Amniotic epithelial cell (primary cell): ENCODE data around the gene C20orf202.

Experiments used
- DNase-seq: peaks from one replicate; pipeline ENCODE4 v3.0.0-alpha.2; 2010; ENCODE audit warnings: low read depth

The C20orf202 gene

DNA sequence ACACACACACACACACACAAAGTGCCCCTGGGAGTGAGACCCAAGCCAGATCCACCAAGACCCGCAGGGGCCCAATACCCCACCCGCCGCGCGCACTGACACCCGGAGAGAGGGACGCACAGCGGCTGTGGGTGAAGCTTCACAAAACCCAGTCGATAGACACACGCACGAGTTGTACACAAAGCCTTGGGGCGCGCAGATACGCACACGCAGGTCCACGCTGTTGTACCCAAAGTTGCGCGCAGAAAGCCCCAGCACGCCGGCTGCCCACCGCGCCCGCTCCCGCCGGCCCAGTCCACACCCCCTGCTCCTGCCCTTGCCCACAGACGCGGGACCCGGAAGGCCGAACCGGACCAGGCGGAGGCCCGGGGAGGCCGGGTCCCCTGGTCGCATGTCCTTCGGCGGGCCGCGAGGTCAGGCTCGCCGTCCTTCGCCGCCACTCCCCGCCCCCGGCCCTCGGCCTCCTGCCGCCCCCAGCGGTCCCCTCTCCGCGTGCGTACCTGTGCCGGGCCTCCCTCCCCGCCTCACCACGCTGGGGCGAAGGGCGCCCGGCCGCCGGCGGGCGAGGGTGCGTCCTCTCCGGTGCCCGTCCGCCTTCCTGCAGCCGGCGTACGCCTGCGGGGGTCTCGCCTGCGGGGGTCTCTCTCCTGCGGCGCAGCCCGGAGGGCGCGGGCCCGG is 18.5 kb upstream of the C20orf202 start, which contains the start of gene TMEM74B:
Gene TMEM74B, minus strand, starts transcription at position 344 of the 678 bp plus-strand sequence. CDS start 1,180 bp downstream, outside the sequence.
- no peak for DNase-seq

DNA sequence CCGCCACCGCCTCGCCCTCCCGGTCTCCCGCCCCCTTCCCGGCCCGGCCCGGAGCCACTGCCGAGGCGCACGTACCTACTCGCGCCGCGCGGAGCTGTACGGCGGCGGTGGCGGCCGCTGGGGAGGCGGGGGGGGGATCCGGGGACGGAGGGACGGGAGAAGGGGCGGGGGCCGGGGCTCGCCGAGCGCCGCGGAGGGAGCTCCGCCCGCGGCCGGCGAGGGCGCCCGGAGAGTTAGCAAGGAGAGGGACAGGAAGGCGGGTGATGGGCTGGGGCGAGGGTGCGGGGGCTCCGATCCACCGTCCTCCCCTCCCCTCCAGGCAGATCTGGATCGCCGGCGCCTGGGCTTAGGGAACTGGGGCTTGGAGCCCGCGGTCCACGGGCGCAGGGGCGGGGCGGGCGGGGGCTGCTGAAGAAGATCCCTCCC is 17.9 kb upstream of the C20orf202 start:
- DNase-seq = no peak

DNA sequence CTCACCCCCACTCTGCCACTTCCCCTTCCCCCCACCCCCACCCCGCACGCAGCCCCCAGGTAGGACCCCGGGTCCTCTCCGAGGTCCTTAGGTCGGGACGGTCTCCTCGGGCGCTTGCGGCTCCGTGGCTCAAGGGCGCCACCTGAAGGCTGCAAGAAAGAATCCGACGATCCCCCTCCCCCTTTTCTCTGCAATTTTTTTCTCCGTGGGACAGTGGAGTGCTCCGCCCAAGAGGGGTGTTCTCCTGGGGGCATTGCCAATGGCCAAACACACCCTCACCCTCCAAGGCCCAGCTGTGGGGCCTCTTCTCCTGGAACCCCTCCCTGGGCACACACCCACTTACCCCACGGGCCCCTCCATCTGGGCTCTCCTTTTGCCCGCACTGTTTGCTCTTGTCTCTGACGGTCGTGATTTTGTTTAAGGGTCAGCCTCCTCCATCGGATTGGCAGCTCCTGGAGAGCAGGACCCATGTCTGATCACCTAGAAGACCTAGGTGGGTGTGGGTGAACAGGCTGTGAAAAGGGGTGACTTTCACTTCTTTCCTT is 17.4 kb upstream of the C20orf202 start:
- DNase-seq = peak; percentile 36

DNA sequence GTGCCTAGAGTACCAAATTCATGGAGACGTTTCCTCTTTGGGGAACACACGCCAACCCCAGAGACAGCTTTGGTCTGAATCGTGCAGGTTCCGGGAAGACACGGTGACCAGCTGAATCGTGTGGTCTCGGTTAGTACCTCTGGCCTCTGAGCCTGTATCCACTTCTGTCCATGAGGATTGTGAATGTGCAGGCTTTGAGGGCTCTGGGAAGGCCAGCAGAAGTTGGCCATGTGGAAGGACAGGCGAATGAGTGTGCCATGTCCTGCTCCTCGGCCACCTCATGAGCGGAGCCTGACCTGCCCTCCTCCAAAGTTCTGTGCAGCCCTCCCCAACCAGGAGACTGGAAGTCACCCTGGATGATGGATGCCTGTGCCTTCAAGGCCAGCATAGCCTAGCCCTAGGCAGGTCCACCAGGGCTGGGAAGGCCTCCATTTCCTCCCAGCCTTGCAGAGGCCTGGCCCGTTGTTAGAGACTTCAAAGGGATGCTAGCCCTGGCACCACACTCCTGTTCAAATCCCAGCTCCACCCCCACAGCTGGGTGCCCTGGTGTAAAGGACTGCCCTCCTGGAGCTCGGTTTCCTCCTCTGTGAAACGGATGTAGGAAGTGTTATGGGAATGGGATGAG is 16.8 kb upstream of the C20orf202 start:
- no peak for DNase-seq

DNA sequence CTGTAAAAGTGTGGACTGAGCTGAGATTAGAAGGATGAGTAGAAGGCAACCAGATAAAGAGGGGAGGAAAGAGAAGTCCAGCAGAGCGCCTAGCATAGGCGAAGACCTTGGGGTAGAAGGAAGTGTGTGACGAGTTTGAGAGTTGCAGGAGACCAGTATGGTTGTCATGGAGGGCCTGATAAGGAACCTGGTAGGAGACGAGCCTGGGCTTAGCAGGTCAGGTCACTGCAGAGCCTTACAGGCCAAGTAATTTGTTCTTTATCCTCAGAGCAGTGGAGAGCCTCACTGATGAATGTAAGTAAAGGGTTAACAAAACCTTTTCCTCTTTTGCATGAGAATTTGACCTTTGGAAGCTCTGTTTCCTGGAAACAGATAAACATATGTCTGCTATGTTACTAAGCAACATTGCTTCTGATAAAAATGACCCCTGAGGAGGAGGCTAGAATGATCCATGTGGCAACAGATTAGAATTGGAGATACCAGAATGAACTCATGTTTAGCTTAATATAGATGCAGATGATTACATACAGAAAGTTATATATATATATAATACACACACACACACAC is 15.6 kb upstream of the C20orf202 start:
- DNase-seq = peak; percentile 57

DNA sequence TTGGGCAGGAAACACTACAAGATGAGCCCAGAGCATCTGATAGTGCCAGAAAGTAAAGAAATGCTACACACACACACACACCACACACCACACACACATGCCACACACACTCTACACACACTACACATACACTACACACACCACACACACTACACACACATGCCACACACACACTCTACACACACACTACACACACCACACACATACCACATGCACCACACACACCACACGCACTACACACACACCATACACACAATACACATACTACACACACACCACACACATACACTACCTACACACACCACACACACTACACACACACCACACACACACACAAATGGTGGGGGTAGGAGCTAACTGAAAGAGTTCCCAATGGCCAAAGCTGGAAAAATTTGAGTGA is 14.9 kb upstream of the C20orf202 start:
- DNase-seq = no peak

DNA sequence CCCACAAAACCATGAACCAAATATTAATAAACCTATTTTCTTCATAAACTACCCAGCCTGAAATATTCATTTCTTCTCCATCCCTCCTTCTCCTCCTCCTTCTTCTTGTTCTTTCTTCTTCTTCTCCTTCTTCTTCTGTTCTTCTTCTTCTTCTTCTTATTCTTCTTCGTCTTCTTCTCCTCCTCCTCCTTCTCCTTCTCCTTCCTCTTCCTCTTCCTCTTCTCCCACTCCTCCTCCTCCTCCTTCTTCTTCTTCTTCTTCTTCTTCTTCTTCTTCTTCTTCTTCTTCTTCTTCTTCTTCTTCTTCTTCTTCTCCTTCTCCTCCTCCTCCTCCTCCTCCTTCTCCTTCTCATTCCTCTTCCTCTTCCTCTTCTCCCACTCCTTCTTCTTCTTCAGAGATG is 13.4 kb upstream of the C20orf202 start:
- DNase-seq = no peak

DNA sequence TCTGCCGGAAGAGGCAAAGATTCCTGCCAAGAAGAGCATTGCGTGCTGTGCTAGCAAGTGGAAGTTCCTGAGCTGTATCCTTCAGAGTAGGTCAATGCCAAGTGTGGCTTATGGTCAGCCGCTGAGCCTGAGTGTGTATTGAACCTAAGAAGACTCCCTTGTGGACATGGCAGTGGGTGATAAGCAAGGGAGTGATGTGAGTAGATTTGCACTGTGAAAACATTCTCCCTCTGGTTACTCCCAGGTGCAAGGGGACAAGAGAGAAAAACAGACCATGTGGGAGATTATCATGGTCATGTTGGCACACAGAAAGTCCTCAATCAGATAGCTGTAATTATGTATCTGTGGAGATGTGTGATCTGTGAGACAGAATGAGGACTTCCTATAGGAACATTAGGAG is 12.4 kb upstream of the C20orf202 start:
- DNase-seq = no peak

DNA sequence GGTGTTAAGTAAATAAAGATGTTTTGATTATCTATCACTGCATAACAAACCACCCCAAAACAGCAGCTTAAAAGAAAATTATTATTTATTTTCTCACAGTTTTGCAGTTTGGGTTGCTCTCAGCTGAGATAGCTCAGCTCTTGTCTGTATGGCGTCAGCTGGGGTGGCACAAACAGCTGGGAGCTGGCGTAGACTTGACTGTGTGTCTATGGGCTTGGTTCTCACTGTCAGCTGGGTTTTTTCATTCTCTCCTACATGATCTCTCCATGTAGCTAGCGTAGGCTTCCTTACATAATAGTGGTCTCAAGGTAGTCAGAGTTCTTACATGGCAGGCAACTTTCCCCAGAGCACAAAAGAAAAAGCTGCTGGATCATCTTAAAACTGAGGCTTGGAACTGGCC is 12.0 kb upstream of the C20orf202 start:
- no peak for DNase-seq

DNA sequence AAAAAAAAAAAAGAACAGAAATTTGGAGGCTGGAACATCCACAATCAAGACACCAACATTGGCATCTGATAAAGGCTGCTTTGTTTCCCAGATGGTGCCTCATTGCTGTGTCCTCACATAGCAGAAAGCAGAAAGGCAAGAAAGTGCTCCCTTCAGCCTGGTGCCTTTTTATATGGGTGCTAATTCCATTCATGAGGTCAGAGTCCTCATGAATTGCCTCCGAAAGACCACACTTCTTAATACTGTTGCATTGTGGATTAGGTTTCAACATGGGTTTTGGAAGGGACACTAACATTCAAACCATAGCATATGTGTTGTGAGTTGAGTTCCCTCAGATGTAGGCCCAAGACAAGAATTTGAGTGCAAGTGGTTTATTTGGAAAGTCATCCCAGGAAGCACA is 8.0 kb upstream of the C20orf202 start:
- no peak for DNase-seq

DNA sequence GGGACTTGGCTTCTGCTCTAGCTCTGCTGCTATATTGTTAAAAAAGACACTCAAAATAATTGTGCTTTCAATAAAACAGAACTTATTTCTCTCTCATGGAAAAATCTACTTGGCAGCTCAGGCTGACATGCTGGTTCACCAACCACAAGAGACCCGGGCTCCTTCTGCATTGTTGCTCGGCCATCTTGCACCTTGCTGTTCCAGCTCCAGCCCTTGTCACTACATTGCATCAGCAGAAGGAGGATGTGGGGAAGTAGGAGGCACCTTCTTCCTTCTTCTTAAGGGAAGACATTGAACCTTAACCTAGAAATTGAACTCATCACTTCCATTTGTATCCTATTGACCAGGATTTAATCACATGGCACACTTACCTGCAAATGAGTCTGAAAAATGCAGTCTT is 6.6 kb upstream of the C20orf202 start:
- no peak for DNase-seq

DNA sequence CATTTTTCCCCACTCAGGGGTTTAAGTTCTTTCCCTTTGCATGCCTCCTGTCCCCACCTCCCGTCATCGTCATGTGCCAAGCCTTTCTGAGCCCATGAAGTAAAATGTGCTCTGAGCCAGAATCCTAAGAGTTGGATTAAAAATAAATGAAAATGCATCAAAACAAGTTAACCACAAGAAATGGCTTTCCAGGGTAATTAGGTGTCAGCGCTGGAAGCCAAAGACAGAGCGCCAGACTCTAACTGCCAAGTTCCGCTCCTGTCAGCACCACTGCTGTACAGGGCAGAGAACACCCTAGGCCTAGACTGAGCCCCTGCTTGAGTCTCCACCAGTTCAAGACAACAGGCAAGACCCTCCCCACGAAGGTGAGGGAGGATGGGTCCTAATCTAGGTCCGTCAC is 5.5 kb upstream of the C20orf202 start:
- no peak for DNase-seq

DNA sequence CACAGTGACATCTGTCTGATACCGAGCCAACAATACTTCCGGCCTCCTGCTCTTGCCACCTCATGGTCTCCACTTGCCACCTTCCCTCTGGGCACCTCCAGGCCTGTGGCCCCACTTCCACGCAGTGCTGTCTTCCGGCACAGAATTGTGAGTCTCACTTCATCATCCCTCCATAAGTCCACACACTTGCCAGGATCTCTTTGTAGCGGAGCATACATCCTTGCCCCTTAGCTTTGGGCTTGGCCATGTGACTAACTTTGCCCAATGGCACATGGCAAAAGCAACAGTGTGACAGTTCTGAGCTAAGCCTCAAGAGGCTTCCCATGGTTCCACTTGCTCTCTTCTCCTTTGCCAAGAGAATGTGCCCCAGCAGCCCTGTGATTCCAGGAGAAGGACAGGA is 4.5 kb upstream of the C20orf202 start:
- no peak for DNase-seq

DNA sequence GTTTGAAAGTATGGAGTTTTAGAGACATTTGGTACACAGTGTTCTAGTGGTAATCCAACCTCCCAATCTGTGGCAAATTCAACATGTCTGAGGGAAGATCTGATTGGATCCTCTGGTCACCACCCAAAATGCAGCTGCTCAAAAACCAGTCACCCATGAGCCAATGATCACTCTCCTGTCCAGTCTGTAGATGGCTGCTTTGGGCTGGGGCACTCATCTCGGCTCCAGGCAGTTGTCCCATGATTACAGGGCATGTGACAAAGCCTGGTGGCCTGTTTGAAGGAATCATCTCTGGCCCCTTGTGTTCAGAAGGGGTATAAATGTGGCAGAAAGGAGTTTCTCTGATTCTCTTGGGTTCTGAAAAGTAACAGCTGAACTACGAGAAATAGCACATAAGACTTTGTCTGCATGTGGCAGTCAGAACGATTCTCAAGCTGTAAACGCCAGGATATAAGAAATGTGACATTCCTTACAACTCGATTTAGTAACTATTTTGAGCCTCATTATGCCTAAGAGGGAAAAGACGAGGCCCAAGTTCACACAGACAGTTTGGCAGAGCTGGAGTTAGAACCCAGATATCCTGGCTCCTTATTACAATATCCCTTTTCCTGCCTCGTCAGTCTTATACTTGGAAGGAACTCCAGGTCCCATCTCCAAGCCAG is 3.9 kb upstream of the C20orf202 start:
- no peak for DNase-seq

DNA sequence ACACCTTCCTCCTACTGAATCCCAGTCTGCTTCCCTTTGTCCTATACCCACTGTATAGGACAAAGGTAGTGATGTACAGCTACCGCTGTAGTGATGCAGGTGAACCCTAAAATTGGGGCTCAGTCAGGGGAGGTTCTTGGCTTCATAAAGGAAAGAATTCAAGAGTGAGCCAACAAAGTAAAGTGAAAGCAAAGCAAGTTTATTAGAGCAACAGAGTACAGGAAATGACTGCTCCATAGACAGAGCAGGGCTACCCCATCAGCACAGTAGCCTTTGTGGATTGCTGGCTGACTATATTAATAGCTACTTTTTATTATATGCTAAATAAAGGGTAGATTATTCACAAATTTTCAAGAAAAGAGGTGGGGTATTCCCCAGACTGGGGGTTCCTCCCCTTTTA is 3.3 kb upstream of the C20orf202 start:
- no peak for DNase-seq

DNA sequence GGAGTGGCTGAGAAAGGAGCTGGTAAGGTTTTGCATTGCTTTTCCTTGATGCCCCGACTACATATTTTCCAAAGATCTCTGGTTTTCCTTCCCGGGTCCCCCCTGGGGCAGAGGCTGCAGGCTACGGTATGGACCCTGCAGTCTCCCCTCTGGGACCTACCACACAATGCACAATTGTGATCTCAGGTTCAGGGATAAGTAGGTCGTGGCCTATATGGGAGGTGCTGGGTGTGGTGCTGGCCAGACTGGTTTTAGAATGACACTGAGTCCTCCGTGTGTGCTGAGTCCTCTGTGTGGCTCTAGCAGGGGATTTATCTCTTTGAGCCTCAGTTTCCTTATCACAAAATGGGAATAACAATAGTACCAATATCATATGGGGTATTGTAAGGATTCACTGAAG is 376 bp downstream of the C20orf202 start:
- no peak for DNase-seq

DNA sequence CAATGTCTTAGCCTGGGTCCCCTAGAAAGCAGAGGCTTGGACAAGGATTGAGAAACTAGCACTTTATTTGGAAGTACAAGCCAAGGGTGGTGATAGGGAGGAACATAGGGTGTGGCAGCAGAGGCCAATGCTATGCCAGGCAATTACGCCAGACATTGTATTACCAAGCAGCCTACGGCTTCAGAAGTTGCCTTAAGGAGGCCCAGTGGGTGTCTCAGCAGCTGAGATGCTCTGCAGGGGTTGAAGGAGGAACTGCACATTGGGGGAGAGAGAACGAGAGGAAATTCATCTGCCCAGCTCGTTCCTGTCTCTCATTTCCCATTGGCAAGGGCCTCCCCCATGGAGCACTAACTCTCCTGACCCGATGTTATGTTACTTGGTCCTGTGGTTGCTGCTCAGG is 859 bp downstream of the C20orf202 start:
- no peak for DNase-seq

DNA sequence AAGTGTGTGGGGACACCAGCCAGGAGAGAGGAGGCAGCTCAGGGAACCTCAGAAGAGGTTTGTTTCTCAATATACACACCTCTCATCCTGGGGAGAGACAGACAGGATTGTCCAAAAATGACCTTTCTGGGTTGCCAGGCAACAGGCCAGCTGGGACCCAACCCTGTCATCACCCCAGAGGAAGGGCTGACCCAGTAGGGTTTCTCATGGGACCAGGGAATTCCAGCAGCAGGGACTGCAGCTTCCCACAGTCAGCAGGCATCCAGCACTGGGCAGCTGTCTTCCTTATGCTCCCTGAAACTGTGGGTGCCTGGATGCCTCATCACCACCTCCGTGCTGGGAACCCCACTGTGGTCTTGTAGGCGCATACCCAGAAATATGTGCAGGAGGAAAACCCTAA is 1.3 kb downstream of the C20orf202 start:
- no peak for DNase-seq

DNA sequence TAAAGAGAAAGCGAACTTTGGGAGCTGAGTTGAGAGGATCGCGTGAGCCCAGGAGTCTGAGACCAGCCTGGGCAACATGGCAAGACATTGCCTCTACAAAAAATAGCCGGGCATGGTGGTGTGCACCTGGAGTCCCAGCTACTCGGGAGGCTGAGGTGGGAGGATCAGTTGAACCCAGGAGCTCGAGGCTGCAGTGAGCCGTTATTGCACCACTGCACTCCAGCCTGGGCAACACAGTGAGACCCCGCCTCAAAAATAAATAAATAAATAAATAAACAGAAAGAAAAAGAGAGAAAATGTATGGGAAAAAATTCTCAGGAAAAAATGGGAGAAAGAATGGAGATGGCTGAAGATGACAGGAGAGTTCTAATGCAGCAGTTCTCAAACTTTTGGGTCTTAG is 2.5 kb downstream of the C20orf202 start:
- no peak for DNase-seq

DNA sequence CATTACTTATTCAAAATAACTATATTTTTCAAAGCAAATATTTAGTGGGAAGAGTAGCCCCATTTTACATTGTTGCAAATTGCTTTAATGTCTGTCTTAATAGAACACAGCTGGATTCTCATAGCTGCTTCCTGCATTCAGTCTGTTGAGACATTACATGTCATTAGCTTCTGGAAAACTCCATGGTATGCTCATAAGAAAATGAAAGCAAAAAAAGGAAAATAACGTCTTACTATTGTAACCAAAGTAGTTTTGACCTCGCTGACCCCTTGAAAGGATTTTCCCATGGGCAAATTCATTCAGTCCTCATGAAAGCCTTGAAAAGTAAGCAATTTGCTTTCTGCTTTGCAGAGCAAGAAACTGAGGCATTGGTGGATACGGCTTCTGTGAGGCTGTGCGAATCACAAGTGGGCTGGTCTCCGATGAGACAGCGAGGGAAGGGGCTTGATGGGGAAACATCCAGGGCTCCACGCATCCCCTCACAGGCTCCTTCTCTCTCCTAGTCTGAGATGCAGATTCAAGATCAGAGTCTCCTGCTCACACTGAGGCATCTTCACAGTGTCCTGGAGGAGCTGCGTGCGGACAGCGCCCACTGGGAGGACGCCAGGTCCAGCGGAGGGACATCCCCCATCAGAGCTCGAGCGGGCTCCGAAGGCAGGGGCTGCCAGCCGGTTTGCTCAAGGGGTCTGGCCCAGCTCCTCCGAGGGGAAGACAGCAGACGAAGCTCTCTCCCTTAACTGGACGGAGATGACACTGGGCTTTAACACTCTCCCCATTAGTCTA is 3.3 kb downstream of the C20orf202 start:
- no peak for DNase-seq

DNA sequence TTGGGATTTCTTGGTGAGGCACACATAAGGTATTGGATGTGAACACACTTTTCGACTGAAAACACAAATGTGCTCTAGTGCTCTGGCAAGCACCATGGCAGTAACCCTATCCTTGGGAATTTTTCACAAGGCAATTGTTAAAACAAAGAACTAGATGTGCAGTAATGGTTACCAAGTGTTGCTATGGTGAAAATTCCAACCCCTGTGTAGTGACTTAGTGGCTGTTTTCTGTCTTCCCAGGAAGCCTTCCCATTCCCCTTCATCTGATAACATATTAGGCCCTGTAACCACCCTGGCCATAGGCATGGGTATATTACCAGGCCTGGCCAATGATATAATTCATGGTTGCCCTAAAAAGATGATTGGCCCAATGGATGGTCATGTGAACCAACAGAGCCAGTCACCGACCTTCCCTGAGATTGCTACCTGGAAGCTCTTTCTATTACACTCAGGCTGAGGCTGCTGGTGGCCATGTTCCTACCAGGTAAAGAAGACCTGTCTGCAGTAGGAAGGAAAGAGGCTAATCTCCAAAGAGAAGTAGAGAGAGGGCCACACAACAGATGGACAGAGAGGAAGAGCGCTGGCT is 4.1 kb downstream of the C20orf202 start:
- DNase-seq = no peak
